ENCODE results near the gene CYBRD1. TPM values are rescaled to one million over a fixed set of nuclear protein-coding genes. Genes with fewer than 3 reads are reported as not detected.

Gene CYBRD1
- total and polyA plus RNA-seq, 10 of the 15 experiments (the other 5 are each of a cell fraction or from before 2014, with no cell fraction given) = 10.8 to 51.9 (median 29.6) TPM

DNA sequence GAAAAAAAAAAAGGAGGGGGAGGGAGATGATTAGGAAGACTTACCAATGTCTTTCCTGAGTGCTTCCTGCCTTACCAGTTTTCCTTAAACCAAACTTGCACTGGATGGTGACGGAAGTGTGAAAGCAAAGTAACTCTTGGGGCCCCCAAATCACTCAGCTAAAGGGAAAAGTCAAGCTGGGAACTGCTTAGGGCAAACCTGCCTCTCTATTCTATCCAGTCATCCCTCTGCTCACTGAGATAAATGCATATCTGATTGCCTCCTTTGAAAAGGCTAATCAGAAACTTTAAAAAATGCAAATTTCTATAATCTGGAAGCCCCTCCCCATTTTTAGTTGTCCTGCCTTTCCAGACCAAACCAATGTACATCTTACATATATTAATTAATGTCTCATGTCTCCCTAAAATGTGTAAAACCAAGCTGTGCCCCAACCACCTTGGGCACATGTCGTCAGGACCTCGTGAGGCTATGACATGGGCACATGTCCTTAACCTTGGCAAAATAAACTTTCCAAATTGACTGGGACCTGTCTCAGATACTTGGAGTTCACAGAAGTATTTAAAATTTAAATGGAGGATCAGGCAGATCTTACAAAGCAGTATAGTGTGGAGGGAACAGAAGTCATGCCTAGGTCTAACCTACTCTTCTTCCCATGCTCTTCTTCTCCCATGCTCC lies 7.2 kb upstream of the CYBRD1 start:
- Histone ChIP-seq H3K79me2 (ENCODE audit: control insufficient read depth, insufficient read depth, low read length) (no peaks in the 10 kb centered on the region), H3K27me3 (replicated peaks in 1 of 2; ENCODE audit: control insufficient read depth in 2 of 2, insufficient read depth in 2 of 2, low read length in 1 of 2) (no peaks in the 10 kb centered on the region), H3K4me3 (no peak overlapping the region), H3K4me1 (ENCODE audit: control insufficient read depth, insufficient read depth, low read length) (peaks cover 25% of the 10 kb centered on the region), H3K4me2 (ENCODE audit: control insufficient read depth, insufficient read depth) (no peak overlapping the region), H4K20me1 (ENCODE audit: control insufficient read depth, insufficient read depth) (no peaks in the 10 kb centered on the region), H3K9ac (ENCODE audit: control insufficient read depth, insufficient read depth, low read length) (no peak overlapping the region), H3K9me3 (replicated peaks; ENCODE audit: control insufficient read depth, insufficient read depth, low read length) (no peaks in the 10 kb centered on the region; the same call in 2 of the 3 replicates), H3K36me3 (ENCODE audit: control insufficient read depth in 2 of 2, insufficient read depth in 2 of 2, low read length in 1 of 2) (no peaks in the 10 kb centered on the region), H3K27ac (ENCODE audit: control insufficient read depth, insufficient read depth) (no peak overlapping the region), H2AFZ (ENCODE audit: control insufficient read depth, low read depth, low read length) (no peak overlapping the region)
- intact Hi-C loops (cut with micrococcal nuclease; ENCODE audit: unreplicated experiment) = no loop called here
- TF ChIP-seq BRCA1 (IDR thresholded peaks at IDR 0.05; ENCODE audit: low read depth, low read length) = no peak
- TF ChIP-seq ZBED1 (IDR thresholded peaks at IDR 0.05; ENCODE audit: borderline replicate concordance) = no peak
- TF ChIP-seq, protein P1, sequence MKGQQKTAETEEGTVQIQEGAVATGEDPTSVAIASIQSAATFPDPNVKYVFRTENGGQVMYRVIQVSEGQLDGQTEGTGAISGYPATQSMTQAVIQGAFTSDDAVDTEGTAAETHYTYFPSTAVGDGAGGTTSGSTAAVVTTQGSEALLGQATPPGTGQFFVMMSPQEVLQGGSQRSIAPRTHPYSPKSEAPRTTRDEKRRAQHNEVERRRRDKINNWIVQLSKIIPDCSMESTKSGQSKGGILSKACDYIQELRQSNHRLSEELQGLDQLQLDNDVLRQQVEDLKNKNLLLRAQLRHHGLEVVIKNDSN (IDR thresholded peaks at IDR 0.05; ENCODE audit: borderline replicate concordance, extremely low read length, insufficient read depth, low read depth, low read length) = no peak
- TF ChIP-seq BHLHE40 (IDR thresholded peaks at IDR 0.05; ENCODE audit: borderline replicate concordance in 1 of 2, low read depth in 2 of 2, low read length in 1 of 2) = no peak
- no peak for TF ChIP-seq HDAC2 (IDR thresholded peaks at IDR 0.05)
- ATAC-seq = no peak
- no peak for FAIRE-seq
- WGBS (ENCODE audit: insufficient coverage, insufficient replicate concordance, low lambda C conversion rate, missing lambda C conversion rate) = 95% methylated on average over 3 of the region's 3 CpGs
- SMC1A ChIA-PET (ENCODE audit: uncharacterized antibody, unreplicated experiment) = interaction anchor here (0.7 to 2.5 kb wide), 7 partner anchors 9 to 205 kb away, joined by 3 to 7 read pairs (median 5); no protein-coding TSS in a partner anchor
- no TSS peak for BruUV-seq (replicated peaks)
- CTCF ChIA-PET = interaction anchor here (0.8 kb wide), 1 partner anchor 8 kb away, joined by 3 read pairs; no protein-coding TSS in a partner anchor
- no peak for DNase-seq (ENCODE audit: low read depth, low spot score)
- POLR2A ChIA-PET = interaction anchor here (0.6 to 1.3 kb wide), 3 partner anchors 8 to 30 kb away, joined by 4 to 9 read pairs (median 4); no protein-coding TSS in a partner anchor
- in situ Hi-C loops (cut with MboI) = no loop called here
- RAD21 ChIA-PET (ENCODE audit: unreplicated experiment) = no interaction called here
